VCaP (cell line): ENCODE measurements around the gene CNGA3.
"Not testable (repeated sequence)": the region's sequence is repeated elsewhere in the genome, so short reads cannot be mapped to it uniquely, and the experiment has no call there.

Source experiments
- H3K27ac ChIP-seq: fragments of 450-650 bp; 2 replicates; pipeline ENCODE4 v1.5.1; 2017
- TF ChIP-seq, protein P1 (sequence below): fragments of 450-650 bp; conservative IDR thresholded peaks from 2 replicates; pipeline ENCODE4 v1.5.1; 2017; ENCODE audit warnings: mild to moderate bottlenecking, moderate library complexity

Gene CNGA3

GRCh38 chr2:98419977-98420725 is 73.9 kb downstream of the CNGA3 start:
- TF ChIP-seq, protein P1, sequence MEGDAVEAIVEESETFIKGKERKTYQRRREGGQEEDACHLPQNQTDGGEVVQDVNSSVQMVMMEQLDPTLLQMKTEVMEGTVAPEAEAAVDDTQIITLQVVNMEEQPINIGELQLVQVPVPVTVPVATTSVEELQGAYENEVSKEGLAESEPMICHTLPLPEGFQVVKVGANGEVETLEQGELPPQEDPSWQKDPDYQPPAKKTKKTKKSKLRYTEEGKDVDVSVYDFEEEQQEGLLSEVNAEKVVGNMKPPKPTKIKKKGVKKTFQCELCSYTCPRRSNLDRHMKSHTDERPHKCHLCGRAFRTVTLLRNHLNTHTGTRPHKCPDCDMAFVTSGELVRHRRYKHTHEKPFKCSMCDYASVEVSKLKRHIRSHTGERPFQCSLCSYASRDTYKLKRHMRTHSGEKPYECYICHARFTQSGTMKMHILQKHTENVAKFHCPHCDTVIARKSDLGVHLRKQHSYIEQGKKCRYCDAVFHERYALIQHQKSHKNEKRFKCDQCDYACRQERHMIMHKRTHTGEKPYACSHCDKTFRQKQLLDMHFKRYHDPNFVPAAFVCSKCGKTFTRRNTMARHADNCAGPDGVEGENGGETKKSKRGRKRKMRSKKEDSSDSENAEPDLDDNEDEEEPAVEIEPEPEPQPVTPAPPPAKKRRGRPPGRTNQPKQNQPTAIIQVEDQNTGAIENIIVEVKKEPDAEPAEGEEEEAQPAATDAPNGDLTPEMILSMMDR, result no peak
- no peak overlapping the region for H3K27ac ChIP-seq

DNA sequence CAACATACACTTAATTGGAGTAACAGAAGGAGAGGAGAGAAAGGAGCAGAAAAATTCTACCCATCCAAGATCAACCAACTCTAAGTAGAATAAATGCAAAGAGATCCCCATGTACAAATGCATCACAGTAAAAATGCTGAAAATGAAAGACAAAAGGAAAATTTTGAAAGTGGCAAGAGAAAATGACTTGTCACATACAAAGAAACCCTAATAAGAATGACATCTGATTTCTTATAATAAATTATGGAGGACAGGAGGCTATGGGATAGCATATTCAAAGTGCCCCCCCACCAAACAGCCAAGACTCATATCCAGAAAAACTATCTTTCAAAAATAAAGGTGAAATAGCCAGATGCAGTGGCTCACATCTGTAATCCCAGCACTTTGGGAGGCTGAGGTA is 76.2 kb downstream of the CNGA3 start:
- TF ChIP-seq, protein P1, result no peak
- no peak overlapping the region for H3K27ac ChIP-seq

GRCh38 chr2:98426771-98427170 is 80.5 kb downstream of the CNGA3 start:
- no peak overlapping the region for H3K27ac ChIP-seq
- TF ChIP-seq, protein P1, result no peak

- TF ChIP-seq, protein P1, result no peak
- no peak overlapping the region for H3K27ac ChIP-seq
Measured at GRCh38 chr2:98432145-98432544, 85.9 kb downstream of the CNGA3 start.

- no peak overlapping the region for H3K27ac ChIP-seq
- TF ChIP-seq, protein P1, result no peak
Measured at GRCh38 chr2:98433363-98433964, 87.2 kb downstream of the CNGA3 start.

- no peak overlapping the region for H3K27ac ChIP-seq
- TF ChIP-seq, protein P1, result no peak
Measured at GRCh38 chr2:98434492-98434891, 88.2 kb downstream of the CNGA3 start.

GRCh38 chr2:98435670-98436069 is 89.4 kb downstream of the CNGA3 start:
- not testable (repeated sequence) for H3K27ac ChIP-seq

DNA sequence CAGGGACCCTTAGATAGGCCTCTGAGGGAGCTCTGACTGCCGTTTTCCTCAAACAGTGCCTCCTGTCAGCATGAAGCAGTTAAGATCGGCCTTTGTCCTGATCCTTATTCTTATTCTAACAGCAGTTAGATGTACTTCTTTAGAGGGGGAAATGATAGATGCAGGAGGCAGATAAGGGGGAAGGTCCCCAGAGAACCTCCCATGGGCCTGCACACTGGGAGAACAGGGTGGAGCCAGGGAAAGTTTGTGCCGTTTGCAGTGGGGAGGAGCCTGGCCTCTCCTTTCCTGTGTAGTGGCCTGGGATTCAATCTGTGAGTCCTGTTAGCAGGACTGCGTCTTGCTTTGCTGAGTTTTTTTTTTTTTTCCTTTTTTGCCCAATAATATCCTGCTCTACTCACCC is 90.5 kb downstream of the CNGA3 start:
- TF ChIP-seq, protein P1, result no peak
- no peak overlapping the region for H3K27ac ChIP-seq
